Right kidney (tissue), 1 donor: ENCODE results near the gene ESRP2.
A peak's percentile ranks its signal among the peaks of the same experiment; 100 is the strongest.

Experiments
- DNase-seq: peaks from one replicate; pipeline ENCODE4 v3.0.0-alpha.2; 2016

The ESRP2 gene

GRCh38 chr16:68264128-68265077 lies 28.5 kb upstream of the ESRP2 start, which contains the start of gene SLC7A6:
Gene SLC7A6, plus strand, starts transcription at chr16:68264526. Its CDS starts 10,201 bp downstream, at chr16:68274727.
- peak; percentile 86 for DNase-seq

DNA sequence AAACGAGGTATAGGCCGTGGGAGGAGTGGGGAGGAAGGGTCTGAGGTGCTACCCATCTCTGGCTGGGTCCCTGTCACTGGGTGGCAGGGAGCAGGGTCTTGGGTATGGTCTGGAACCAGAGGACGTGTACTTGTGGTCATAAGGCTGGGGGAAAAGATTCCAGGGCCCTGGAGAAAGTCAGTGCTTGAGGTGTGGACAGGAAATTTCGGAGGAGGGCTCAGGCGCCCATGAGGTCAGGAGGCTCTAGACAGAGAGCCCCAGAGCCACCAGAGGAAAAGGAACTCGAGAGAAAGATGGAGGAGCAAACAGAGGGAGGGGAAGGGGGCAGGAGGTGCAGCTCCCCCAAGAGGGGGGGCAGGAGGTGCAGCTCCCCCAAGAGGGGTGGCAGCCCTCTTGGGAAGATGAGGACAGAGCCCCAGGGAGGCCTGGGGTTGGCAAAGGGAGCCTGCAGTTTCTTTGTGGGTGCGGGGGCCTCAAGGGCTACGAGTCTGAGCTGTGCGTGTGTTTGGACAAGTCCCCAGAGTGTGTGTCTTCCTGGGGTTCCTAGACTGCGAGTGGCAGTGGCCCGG lies 27.7 kb upstream of the ESRP2 start:
- DNase-seq, result no peak

DNA sequence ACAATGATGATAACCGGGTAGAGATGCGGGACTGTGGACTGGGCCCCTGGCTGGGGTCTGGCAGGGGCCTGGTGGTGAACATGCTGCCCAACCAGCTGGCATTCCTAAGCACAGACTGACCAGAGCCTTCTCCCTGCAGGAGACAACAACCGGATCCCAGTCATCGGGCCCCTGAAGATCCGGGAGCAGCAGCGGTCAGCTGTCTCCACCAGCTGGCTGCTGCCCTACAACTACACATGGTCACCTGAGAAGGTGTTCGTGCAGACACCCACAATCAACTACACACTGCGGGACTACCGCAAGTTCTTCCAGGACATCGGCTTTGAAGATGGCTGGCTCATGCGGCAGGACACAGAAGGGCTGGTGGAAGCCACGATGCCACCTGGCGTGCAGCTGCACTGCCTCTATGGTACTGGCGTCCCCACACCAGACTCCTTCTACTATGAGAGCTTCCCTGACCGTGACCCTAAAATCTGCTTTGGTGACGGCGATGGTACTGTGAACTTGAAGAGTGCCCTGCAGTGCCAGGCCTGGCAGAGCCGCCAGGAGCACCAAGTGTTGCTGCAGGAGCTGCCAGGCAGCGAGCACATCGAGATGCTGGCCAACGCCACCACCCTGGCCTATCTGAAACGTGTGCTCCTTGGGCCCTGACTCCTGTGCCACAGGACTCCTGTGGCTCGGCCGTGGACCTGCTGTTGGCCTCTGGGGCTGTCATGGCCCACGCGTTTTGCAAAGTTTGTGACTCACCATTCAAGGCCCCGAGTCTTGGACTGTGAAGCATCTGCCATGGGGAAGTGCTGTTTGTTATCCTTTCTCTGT lies 23.3 kb upstream of the ESRP2 start:
- no peak for DNase-seq

- DNase-seq, result peak; percentile 76
Observed at GRCh38 chr16:68257906-68258800, 22.2 kb upstream of the ESRP2 start.

GRCh38 chr16:68257251-68257905 lies 21.5 kb upstream of the ESRP2 start:
- no peak for DNase-seq

DNA sequence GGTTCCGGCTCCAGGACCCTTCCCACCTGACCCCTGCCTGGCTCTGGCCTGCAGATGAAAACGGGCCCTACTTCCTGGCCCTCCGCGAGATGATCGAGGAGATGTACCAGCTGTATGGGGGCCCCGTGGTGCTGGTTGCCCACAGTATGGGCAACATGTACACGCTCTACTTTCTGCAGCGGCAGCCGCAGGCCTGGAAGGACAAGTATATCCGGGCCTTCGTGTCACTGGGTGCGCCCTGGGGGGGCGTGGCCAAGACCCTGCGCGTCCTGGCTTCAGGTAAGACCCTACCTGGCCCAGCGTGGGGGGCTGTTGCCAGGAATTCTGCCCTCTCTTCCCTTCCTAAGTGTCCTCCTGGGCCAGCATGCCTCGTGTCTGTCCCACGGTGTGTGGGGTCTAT lies 19.8 kb upstream of the ESRP2 start:
- no peak for DNase-seq

DNA sequence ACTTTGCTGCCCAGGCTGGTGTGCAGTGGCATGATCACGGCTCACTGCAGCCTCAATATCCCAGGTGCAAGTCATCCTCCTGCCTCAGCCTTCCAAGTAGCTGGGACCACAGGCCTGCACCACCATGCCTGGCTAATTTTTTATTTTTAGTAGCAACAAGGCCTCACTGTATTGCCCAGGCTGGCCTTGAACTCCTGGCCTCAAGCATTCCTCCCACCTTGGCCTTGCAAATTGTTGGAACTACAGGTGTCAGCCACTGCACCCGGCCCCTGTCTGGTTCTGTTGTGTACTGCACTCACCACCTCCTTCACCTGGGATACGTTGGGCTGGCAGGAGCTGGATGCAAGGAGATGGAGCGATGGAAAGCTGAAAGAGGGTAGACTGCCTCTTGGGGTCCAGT lies 17.8 kb upstream of the ESRP2 start:
- DNase-seq, result no peak

DNA sequence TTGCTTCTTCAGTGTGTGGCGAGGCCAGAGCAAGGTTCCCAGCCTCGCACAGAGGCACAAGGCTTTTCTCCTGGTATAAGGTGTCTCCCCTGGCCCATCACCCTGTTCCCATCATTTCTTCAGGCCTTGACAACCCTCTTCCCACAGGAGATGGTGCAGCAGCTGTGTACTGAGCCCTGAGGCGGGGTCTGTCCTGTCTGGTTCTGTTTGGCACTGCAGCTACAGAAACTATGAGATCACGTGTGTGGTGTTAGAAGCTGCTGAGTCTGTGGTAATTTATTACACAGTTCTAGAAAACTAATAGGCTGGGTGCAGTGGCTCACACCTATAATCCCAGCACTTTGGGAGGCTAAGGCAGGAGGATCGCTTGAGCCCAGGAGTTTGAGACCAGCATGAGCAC lies 16.5 kb upstream of the ESRP2 start:
- no peak for DNase-seq

- DNase-seq, result no peak
Observed at GRCh38 chr16:68251832-68252231, 15.9 kb upstream of the ESRP2 start.

DNA sequence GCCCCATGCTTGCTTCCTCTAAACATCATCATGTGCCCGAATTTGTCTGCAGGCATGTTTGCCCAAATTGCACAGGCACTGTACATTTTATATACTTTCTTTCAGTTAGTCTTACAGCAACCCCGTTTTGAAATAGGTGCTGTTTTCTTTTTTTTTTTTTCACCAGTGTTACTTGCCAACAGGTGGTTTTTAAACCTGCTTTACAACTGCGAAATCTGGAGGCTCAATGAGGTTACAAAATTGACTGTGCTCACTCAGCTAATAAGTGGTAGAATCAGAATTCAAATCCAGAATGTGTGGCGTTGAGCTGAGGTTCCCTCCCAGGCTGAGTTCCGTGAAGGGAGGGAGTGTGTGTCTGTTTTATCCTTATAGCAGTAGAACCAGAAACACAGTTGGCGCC lies 15.0 kb upstream of the ESRP2 start:
- no peak for DNase-seq

GRCh38 chr16:68249371-68249770 lies 13.4 kb upstream of the ESRP2 start:
- no peak for DNase-seq

- no peak for DNase-seq
Observed at GRCh38 chr16:68247932-68248331, 12.0 kb upstream of the ESRP2 start.

- DNase-seq, result no peak
Observed at GRCh38 chr16:68247400-68247799, 11.5 kb upstream of the ESRP2 start.

DNA sequence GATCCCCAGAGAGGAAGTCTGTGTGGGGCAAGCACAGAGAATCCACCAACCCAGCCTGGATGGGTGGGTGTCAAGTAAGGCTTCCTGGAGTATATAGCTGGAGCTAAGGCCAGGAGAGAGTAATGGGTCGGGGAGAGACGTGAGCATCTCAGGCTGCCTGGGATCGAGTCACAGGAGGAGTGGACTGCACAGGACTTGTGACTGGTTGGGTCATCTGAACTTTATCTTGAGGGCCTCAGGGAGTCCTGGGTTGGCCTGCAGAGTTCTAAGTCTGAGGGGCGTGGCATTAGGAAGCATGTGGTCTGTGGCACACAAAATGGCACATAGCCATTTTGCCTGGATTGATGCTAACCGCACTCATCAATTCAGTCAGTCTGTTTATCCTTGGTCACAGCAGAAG lies 10.7 kb upstream of the ESRP2 start:
- DNase-seq, result no peak

- no peak for DNase-seq
Observed at GRCh38 chr16:68246121-68246520, 10.2 kb upstream of the ESRP2 start.

- peak; percentile 87 for DNase-seq
Observed at GRCh38 chr16:68244903-68245853, 9.3 kb upstream of the ESRP2 start, which contains the start of gene PLA2G15. Gene PLA2G15, plus strand, starts transcription at chr16:68245373. Its CDS starts 54 bp downstream, at chr16:68245427.

DNA sequence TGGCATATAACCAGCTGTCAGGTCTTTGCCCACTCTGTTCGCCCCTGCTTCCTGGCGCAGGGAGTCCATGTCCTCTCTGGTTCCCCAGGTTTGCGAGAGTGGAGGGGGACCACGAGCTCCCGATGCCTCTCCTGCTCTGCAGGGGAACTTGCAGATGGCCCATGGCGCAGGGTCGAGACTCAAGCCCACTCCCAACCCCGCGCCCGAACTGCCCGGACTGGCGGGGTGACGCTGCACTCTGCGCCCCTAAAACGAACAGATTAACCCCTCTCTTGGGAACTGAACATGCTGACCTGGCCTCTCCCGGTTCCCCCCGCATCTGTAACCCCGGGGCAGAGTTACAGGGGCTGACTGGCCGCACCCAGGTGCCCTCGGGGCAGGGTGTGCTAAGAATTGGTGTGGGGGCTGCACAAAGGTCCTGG lies 8.6 kb upstream of the ESRP2 start:
- no peak for DNase-seq

DNA sequence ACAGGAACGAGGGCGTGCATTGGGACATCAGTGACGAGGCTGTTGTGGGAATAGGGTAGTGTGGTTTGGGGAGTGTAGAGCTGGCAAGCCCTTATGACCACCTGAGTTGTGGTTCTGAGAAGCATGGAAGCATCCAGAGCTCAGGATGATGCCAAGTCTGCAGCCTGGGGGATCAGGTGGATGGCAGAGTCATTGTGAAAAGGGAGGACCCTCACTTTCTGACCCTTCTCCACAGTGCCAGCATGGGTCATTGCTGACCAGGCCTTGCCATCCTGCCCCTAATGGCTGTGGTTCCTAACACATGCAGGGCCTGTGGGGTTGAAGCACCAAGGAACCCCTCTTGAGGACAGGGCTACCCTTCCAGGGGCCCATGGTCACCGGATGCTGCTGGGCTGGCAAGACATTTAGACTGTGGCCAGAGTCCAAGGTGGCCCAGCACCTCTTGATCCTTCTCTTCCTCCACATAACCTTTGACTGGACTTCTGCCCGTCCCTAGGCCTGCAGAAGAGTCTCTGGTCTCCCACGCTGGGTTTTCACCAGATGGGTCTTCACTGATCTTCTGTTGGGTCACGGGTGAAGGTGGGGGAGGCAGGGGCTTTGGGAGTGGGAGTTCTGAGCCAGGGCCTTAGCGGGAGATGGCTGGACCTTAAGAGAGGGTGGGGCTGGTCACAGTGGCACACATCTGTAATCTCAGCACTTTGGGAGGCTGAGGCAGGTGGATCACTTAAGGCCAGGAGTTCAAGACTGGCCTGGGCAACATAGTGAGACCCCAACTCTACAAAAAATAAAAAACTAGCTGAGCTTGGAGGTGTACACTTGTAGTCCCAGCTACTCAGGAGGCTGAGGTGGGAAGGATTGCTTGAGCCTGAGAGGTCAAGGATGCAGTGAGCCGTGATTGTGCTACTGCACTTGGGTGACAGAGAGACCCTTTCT lies 7.3 kb upstream of the ESRP2 start:
- DNase-seq, result no peak

DNA sequence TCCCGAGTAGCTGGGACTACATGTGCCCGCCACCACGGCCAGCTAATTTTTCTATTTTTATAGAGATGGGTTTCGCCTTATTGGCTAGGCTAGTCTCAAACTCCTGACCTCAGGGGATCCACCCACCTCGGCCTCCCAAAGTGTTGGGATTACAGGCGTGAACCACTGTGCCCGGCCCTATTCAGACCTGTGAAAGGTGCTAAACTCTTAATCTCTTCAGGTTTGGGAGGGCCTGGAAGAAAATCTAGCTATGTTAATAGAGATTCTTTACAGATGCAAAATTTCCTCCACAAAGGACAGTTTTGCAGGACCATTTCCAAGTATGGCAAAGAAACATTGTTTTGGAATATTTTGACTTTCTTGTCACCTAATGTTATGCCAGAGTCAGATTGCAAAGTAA lies 6.2 kb upstream of the ESRP2 start:
- DNase-seq, result no peak
